ENCODE results near the gene LORICRIN. TPM values are rescaled to one million over a fixed set of nuclear protein-coding genes. Genes with fewer than 3 reads are reported as not detected.

LORICRIN gene
- polyA plus RNA-seq, 1 donor (not counting 4 experiments of a cell fraction or from before 2014, with no cell fraction given): not detected

- DNase-seq (ENCODE audit: low read depth, low spot score) (no peak), FAIRE-seq (no peak)
- no peak overlapping the region for H2AFZ ChIP-seq (ENCODE audit: control insufficient read depth, low read length)
- H3K9ac ChIP-seq (ENCODE audit: control insufficient read depth, extremely low read depth, insufficient read depth, low read length): no peak overlapping the region
- H3K27ac ChIP-seq (ENCODE audit: control insufficient read depth, insufficient read depth, low read length): no peak overlapping the region
- no peaks in the 10 kb centered on the region for H3K36me3 ChIP-seq (ENCODE audit: control insufficient read depth in 2 of 2, extremely low read depth in 1 of 2, insufficient read depth in 2 of 2, low read length in 2 of 2)
- no peak overlapping the region for H3K4me2 ChIP-seq (ENCODE audit: control insufficient read depth, extremely low read depth, insufficient read depth, low read depth, low read length)
- H3K4me3 ChIP-seq (ENCODE audit: control insufficient read depth in 2 of 3, extremely low read depth in 1 of 3, insufficient read depth in 2 of 3, low read depth in 1 of 3, low read length in 3 of 3): no peak overlapping the region
- H3K27me3 ChIP-seq (ENCODE audit: control insufficient read depth, extremely low read depth, insufficient read depth, low read length): peaks cover 4% of the 10 kb centered on the region
- no peaks in the 10 kb centered on the region for H3K79me2 ChIP-seq (ENCODE audit: control insufficient read depth, insufficient read depth, low read length)
- TF ChIP-seq EZH2 (IDR thresholded peaks at IDR 0.05; ENCODE audit: low read length) (no peak), CTCF (optimal IDR thresholded peaks at IDR 0.05 in 1 of 3, IDR thresholded peaks at IDR 0.05 in 1 of 3, conservative IDR thresholded peaks at IDR 0.05 in 1 of 3; ENCODE audit: extremely low read depth in 1 of 3, insufficient read depth in 2 of 3, low read length in 3 of 3) (no peak)
- no peaks in the 10 kb centered on the region for H4K20me1 ChIP-seq (ENCODE audit: control insufficient read depth, extremely low read depth, insufficient read depth, low read length)
- no peaks in the 10 kb centered on the region for H3K9me1 ChIP-seq (ENCODE audit: control insufficient read depth, extremely low read depth, insufficient read depth, low read length)
- H3K4me1 ChIP-seq (ENCODE audit: control insufficient read depth, extremely low read depth, insufficient read depth, low read length): no peaks in the 10 kb centered on the region
- H3K9me3 ChIP-seq (ENCODE audit: control insufficient read depth, low read depth, low read length): no peaks in the 10 kb centered on the region
- dilution Hi-C loops (cut with MboI; ENCODE audit: extremely low pct_ligation_motif_present, low sequenced_read_pairs): no loop called here
These were observed 8.4 kb upstream of the LORICRIN start for GRCh38 chr1:153251087-153251486.

- Histone ChIP-seq H3K79me2 (ENCODE audit: control insufficient read depth, insufficient read depth, low read length) (no peaks in the 10 kb centered on the region), H3K9me1 (ENCODE audit: control insufficient read depth, extremely low read depth, insufficient read depth, low read length) (no peaks in the 10 kb centered on the region), H2AFZ (ENCODE audit: control insufficient read depth, low read length) (no peak overlapping the region), H3K4me1 (ENCODE audit: control insufficient read depth, extremely low read depth, insufficient read depth, low read length) (no peaks in the 10 kb centered on the region), H3K27me3 (ENCODE audit: control insufficient read depth, extremely low read depth, insufficient read depth, low read length) (peaks cover 4% of the 10 kb centered on the region), H3K27ac (ENCODE audit: control insufficient read depth, insufficient read depth, low read length) (no peak overlapping the region), H3K9me3 (ENCODE audit: control insufficient read depth, low read depth, low read length) (no peaks in the 10 kb centered on the region), H3K4me2 (ENCODE audit: control insufficient read depth, extremely low read depth, insufficient read depth, low read depth, low read length) (no peak overlapping the region), H3K36me3 (ENCODE audit: control insufficient read depth in 2 of 2, extremely low read depth in 1 of 2, insufficient read depth in 2 of 2, low read length in 2 of 2) (no peaks in the 10 kb centered on the region), H3K4me3 (ENCODE audit: control insufficient read depth in 2 of 3, extremely low read depth in 1 of 3, insufficient read depth in 2 of 3, low read depth in 1 of 3, low read length in 3 of 3) (no peak overlapping the region), H4K20me1 (ENCODE audit: control insufficient read depth, extremely low read depth, insufficient read depth, low read length) (no peaks in the 10 kb centered on the region), H3K9ac (ENCODE audit: control insufficient read depth, extremely low read depth, insufficient read depth, low read length) (no peak overlapping the region)
- DNase-seq (ENCODE audit: low read depth, low spot score) (no peak), FAIRE-seq (no peak)
- TF ChIP-seq CTCF (optimal IDR thresholded peaks at IDR 0.05 in 1 of 3, IDR thresholded peaks at IDR 0.05 in 1 of 3, conservative IDR thresholded peaks at IDR 0.05 in 1 of 3; ENCODE audit: extremely low read depth in 1 of 3, insufficient read depth in 2 of 3, low read length in 3 of 3): no peak
- TF ChIP-seq EZH2 (IDR thresholded peaks at IDR 0.05; ENCODE audit: low read length): no peak
- dilution Hi-C loops (cut with MboI; ENCODE audit: extremely low pct_ligation_motif_present, low sequenced_read_pairs): no loop called here
These were observed 7.9 kb upstream of the LORICRIN start for GRCh38 chr1:153251562-153251961.
